OCI-LY7 (cell line): Measurements from ENCODE around the gene GRK5. TPM values are rescaled to one million over a fixed set of nuclear protein-coding genes. Genes with fewer than 3 reads are reported as not detected.

Experiments
- BruUV-seq: library from RNA; stranded (reverse); fragments of 400-500 nt; replicated peaks from 2 replicates; lab custom pipeline; 2021; lab: Mats Ljungman, UMichigan
- CTCF ChIA-PET: fragments of 300-600 bp; sonication (Branson Sonifier 250); formaldehyde crosslinking; loops from one replicate; lab custom pipeline; 2022; ENCODE audit warnings: antibody characterized with exemption; ENCODE audit not compliant: unreplicated experiment; lab: Charles Lee
- POLR2A ChIA-PET: fragments of 300-600 bp; sonication (Branson Sonifier 250); formaldehyde crosslinking; loops from one replicate; lab custom pipeline; 2022; ENCODE audit warnings: antibody characterized with exemption; lab: Charles Lee
- DNase-seq: peaks from one replicate; pipeline ENCODE4 v3.0.0-alpha.2; 2015; ENCODE audit warnings: low spot score
- H2AFZ ChIP-seq: fragments of 200-600 bp; sonication (generic), shearing (Covaris generic); 2 replicates; pipeline ENCODE4 v1.6.1; 2014; ENCODE audit warnings: mild to moderate bottlenecking, antibody characterized with exemption, low read length, moderate library complexity
- H3K27ac ChIP-seq: fragments of 200-600 bp; sonication (generic); 2 replicates; pipeline ENCODE4 v1.5.1; 2014; ENCODE audit warnings: mixed run types, low read depth, mild to moderate bottlenecking, moderate library complexity, low read length, inconsistent platforms; ENCODE audit not compliant: poor library complexity, severe bottlenecking
- H3K36me3 ChIP-seq: fragments of 200-600 bp; sonication (generic); 2 replicates; pipeline ENCODE4 v1.6.1; 2014; ENCODE audit warnings: mild to moderate bottlenecking, antibody characterized with exemption, low read length, moderate library complexity, mixed read lengths; ENCODE audit not compliant: insufficient read depth
- H3K4me1 ChIP-seq: fragments of 200-600 bp; sonication (generic); 2 replicates; pipeline ENCODE4 v1.5.1; 2014; ENCODE audit warnings: mild to moderate bottlenecking, low read length; ENCODE audit not compliant: insufficient read depth, poor library complexity, severe bottlenecking
- H3K4me2 ChIP-seq: fragments of 200-600 bp; sonication (generic); 2 replicates; pipeline ENCODE4 v1.6.1; 2014; ENCODE audit warnings: mild to moderate bottlenecking, low read length
- H3K4me3 ChIP-seq: fragments of 200-600 bp; sonication (generic); 2 replicates; pipeline ENCODE4 v1.5.1; 2014; ENCODE audit warnings: mild to moderate bottlenecking, low read depth, low read length; ENCODE audit not compliant: poor library complexity, severe bottlenecking
- H3K79me2 ChIP-seq: fragments of 200-600 bp; sonication (generic); 2 replicates; pipeline ENCODE4 v1.6.1; 2016; ENCODE audit warnings: low read depth, mild to moderate bottlenecking, low read length, moderate library complexity, mixed read lengths; ENCODE audit not compliant: insufficient read depth
- H3K9me2 ChIP-seq: fragments of 200-600 bp; sonication (generic); 2 replicates; pipeline ENCODE4 v1.6.1; 2016; ENCODE audit warnings: mild to moderate bottlenecking, low read length, mixed read lengths; ENCODE audit not compliant: insufficient read depth
- H3K9me3 ChIP-seq: fragments of 200-600 bp; sonication (generic); 2 replicates; pipeline ENCODE4 v1.6.1; 2014; ENCODE audit warnings: mild to moderate bottlenecking, mixed run types, low read length, mixed read lengths
- H4K20me1 ChIP-seq: fragments of 200-600 bp; sonication (generic); 2 replicates; pipeline ENCODE4 v1.6.1; 2014; ENCODE audit warnings: mild to moderate bottlenecking, antibody characterized with exemption, low read length, moderate library complexity, mixed read lengths; ENCODE audit not compliant: insufficient read depth
- CTCF ChIP-seq: fragments of 200-600 bp; sonication (generic); conservative IDR thresholded peaks from 2 replicates; pipeline ENCODE4 v1.5.1; 2014; ENCODE audit warnings: mild to moderate bottlenecking, antibody characterized with exemption, low read length, moderate library complexity, mixed read lengths
- EZH2phosphoT487 ChIP-seq: fragments of 200-600 bp; sonication (generic); IDR thresholded peaks from 2 replicates; pipeline ENCODE4 v1.6.1; 2018; ENCODE audit warnings: low read depth, borderline replicate concordance, mild to moderate bottlenecking, mixed run types, antibody characterized with exemption, low read length, moderate library complexity, mixed read lengths
- intact Hi-C: fragments of 100-400 bp; cut with micrococcal nuclease; formaldehyde crosslinking; loops from one replicate; pipeline ENCODE4 v1.10.0; 2022; ENCODE audit not compliant: unreplicated experiment
- total RNA-seq, 2 experiments: library from RNA; depleted of rRNA in 1 of 2; stranded (reverse); fragments of >200 nt in 1 of 2; shearing (Covaris generic) in 1 of 2; gene quantifications; 2 replicates each; pipeline ENCODE4 v1.2.3, GENCODE V29; 2014 to 2022

The GRK5 gene
- total RNA-seq, 2 experiments from 2014 or later: 4.7 to 10.2 TPM

DNA sequence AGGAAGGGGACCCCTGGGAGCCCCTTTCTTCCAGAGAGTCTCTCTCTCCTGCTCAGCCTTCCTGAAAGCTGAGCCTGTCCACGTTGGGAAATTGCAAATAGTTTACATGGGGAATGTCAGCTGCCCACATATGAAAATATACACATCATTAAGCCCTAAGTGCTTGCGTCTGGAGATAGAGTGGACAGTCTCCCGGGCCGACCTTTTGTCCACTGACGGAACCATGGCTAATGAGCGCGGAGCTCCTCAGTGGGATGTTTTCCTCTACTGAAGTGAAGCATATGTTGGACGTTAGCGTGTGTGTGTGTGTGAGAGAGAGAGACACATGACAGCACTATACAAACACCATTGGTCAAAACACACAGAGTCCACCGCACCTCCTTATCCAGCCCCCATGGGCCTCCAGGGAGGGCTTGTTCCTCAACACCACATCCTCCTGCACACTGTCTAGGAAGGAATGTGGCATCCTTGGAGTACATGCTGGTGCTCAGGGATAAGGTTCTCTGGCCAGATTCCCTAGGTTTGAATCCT, 206.8 kb downstream of the GRK5 start:
- Histone ChIP-seq H3K9me2 (no peaks in the 10 kb centered on the region), H4K20me1 (no peaks in the 10 kb centered on the region), H3K4me1 (no peaks in the 10 kb centered on the region), H3K79me2 (no peaks in the 10 kb centered on the region), H3K4me3 (no peak overlapping the region), H3K4me2 (no peak overlapping the region), H3K9me3 (no peaks in the 10 kb centered on the region), H3K27ac (no peak overlapping the region), H3K36me3 (no peaks in the 10 kb centered on the region), H2AFZ (no peak overlapping the region)
- no peak for DNase-seq
- POLR2A ChIA-PET: no interaction called here
- TF ChIP-seq CTCF (no peak), EZH2phosphoT487 (no peak)
- intact Hi-C loops: no loop called here
- CTCF ChIA-PET: interaction anchor here (0.6 kb wide), 1 partner anchor 109 kb away, joined by 5 read pairs; no protein-coding TSS in a partner anchor
- BruUV-seq: no TSS peak

- Histone ChIP-seq H3K9me3 (no peaks in the 10 kb centered on the region), H2AFZ (no peak overlapping the region), H3K36me3 (no peaks in the 10 kb centered on the region), H3K4me2 (no peak overlapping the region), H4K20me1 (no peaks in the 10 kb centered on the region), H3K4me1 (no peaks in the 10 kb centered on the region), H3K79me2 (no peaks in the 10 kb centered on the region), H3K4me3 (no peak overlapping the region), H3K27ac (no peak overlapping the region), H3K9me2 (no peaks in the 10 kb centered on the region)
- DNase-seq: no peak
- TF ChIP-seq EZH2phosphoT487: no peak
- no peak for TF ChIP-seq CTCF
- intact Hi-C loops: no loop called here
- POLR2A ChIA-PET: no interaction called here
- CTCF ChIA-PET: no interaction called here
- no TSS peak for BruUV-seq
Observed at GRCh38 chr10:119415121-119415520, 207.8 kb downstream of the GRK5 start.
